GM13976 (cell line): Measurements from ENCODE around the gene DNAAF5.
"Not testable (repeated sequence)": the region's sequence is repeated elsewhere in the genome, so short reads cannot be mapped to it uniquely, and the experiment has no call there.

Experiments used
- DNase-seq: peaks from one replicate; pipeline ENCODE4 v3.0.0; 2012; ENCODE audit warnings: low spot score
- in situ Hi-C: fragments of 300-500 bp; cut with MboI; formaldehyde crosslinking; loops from one replicate; pipeline ENCODE4 v1.12.0; 2022; ENCODE audit warnings: low sequenced_read_pairs, mixed read lengths, inconsistent platforms; ENCODE audit not compliant: unreplicated experiment
- TF ChIP-seq, protein P1 (sequence below): IDR thresholded peaks from 2 replicates; pipeline ENCODE4 v1.5.1; 2012; ENCODE audit warnings: borderline replicate concordance, mild to moderate bottlenecking; ENCODE audit not compliant: insufficient read depth; ENCODE audit errors: extremely low read depth, missing control alignments, control extremely low read depth

DNAAF5 gene

DNA sequence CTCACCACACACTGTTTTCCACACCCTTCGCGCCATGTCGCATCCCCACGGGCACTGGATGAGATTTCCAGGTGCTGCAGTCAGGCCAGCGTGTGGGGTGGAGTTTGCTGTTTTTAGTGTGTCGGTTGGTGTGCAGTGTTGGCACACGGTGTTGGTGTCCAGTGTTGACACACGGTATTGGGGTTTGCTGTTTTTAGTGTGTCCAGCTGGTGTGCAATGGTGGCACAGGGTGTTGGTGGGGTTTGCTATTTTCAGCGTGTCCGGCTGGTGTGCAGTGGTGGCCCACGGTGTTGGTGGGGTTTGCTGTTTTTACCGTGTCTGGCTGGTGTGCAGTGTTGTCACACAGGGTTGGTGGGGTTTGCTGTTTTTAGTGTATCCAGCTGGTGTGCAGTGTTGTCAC, 20.7 kb downstream of the DNAAF5 start:
- in situ Hi-C loops, result no loop called here
- no peak for DNase-seq

DNA sequence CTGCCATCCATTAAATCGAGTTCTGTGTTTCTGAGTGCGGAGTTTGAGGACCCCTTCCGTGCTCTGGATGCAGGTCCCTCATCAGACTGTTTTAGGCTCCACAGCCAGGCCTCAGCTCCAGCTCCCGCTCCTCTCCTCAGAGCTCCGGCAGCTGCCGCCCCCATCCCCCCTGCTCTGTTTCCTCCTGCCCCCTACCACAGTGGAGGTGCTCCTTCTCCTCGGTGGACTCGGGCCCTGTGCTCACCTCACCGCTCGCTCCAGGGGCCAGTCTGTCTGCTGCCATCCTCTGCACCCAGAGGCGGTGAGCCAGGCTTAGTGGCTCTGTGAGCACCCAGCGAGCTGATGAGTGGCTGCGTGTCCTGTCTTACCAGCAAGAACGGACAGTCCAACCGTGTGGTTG, 21.9 kb downstream of the DNAAF5 start:
- in situ Hi-C loops, result no loop called here
- TF ChIP-seq, protein P1, sequence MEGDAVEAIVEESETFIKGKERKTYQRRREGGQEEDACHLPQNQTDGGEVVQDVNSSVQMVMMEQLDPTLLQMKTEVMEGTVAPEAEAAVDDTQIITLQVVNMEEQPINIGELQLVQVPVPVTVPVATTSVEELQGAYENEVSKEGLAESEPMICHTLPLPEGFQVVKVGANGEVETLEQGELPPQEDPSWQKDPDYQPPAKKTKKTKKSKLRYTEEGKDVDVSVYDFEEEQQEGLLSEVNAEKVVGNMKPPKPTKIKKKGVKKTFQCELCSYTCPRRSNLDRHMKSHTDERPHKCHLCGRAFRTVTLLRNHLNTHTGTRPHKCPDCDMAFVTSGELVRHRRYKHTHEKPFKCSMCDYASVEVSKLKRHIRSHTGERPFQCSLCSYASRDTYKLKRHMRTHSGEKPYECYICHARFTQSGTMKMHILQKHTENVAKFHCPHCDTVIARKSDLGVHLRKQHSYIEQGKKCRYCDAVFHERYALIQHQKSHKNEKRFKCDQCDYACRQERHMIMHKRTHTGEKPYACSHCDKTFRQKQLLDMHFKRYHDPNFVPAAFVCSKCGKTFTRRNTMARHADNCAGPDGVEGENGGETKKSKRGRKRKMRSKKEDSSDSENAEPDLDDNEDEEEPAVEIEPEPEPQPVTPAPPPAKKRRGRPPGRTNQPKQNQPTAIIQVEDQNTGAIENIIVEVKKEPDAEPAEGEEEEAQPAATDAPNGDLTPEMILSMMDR, result no peak
- DNase-seq, result no peak

More for the DNA sequence above, 20.7 kb downstream of the DNAAF5 start:
- TF ChIP-seq, protein P1, result no peak

DNA sequence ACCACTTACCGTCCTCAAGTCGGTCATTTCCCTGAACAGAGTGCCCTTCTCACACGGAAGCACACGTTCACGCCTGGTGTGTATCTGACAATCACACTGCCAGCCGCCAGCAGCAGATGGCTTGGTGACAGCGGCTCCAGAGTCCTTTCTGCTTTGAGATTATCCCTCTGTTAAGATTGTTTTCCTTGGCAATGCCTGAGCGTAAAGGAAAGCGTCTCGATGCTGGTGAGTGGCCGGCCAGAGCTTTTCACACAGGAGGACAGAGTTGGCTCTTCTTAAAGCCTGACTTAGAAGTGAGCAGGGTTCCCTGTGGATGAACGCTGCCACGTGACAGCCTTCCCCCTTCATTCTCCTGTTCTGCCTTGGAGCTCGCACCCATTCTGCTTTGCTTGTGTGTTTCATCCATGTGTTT, 22.6 kb downstream of the DNAAF5 start:
- in situ Hi-C loops, result no loop called here
- TF ChIP-seq, protein P1, result no peak
- no peak for DNase-seq

DNA sequence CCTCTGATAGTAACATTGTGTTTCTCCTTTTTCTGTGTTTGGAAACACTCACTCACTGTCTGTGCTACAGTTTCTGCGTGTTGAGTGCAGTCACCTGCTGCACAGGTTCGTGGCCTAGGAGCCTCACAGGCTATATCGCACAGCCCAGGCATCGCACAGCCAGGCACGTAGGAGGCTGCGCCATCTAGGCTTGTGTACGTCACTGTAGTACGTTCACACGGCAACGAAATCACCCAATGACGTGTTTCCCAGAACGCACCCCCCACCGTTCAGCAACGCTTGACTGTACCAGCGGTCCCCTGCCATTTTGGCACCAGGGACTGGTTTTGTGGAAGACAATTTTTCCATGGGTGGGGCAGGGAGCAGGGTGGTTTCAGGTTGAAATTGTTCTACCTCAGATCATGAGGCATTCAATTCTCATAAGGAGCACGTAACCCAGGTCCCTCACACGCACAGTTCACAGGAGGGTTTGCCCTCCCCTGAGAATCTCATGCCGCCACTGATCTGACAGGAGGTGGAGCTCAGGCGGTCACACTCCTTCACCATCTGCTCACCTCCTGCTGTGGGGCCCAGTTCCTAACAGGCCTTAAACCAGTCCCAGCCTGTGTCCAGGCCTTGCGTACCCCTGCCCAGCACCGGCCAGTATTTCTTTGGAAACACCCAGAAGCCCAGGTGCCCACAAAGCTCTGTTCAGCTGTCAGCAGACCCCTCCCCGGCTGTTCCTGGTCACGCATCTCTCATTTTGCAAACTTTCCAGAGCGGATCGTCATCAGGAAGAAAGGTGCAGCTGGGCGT, 23.8 kb downstream of the DNAAF5 start:
- TF ChIP-seq, protein P1, result no peak

DNA sequence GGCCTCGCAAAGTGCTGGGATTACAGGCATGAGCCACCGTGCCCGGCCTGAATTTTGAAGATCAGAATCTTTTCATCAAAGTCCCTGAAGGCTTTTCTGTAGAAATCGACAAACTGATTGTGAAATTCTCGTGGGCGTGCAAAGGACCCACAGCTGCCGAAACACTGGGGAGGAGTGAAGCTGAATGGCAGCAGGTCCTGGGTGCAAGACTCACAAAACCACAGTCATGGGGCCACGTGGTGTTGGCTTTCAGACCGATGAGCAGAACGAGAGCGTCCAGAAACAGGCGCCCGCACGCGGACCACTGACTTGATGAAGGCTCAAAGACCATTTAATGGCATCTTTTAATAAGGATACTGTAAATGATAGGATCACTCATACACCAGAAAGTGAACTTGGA, 25.3 kb downstream of the DNAAF5 start:
- DNase-seq, result no peak
- TF ChIP-seq, protein P1, result no peak
- in situ Hi-C loops, result no loop called here

More for the DNA sequence above, 23.8 kb downstream of the DNAAF5 start:
- in situ Hi-C loops, result no loop called here
- no peak for DNase-seq

DNA sequence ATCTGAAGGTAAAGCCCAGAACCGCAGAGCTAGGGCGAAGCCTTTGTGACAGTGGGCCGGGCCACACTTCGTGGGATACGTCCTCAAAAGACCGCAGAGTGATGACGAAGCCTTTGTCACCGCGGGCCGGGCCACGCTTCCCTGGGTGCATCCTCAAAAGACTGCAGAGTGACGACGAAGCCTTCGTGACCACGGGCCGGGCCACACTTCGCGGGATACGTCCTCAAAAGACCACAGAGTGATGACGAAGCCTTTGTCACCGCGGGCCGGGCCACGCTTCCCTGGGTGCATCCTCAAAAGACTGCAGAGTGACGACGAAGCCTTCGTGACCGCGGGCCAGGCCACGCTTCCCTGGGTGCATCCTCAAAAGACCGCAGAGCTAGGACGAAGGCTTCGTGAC, 25.8 kb downstream of the DNAAF5 start:
- DNase-seq, result not testable (repeated sequence)

DNA sequence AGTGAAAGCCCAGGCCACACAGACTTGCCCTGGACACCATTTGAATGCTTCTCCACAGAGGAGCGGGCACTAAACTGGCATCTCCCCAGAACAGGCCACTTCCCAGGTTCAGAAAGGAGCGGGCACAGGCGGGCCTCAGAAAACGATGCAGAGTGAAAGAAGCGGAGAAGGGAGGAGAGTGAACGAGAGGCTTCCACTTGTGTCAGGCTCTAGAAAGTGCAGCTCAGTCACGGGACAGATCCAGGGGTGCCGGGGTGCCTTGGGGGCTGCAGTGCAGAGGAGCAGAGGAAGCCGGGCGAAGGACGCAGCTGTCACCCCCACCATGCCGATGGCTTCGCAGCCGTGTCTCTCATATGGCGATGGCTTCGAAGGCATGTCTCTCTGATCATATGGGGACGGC, 26.7 kb downstream of the DNAAF5 start:
- TF ChIP-seq, protein P1, result no peak
- no peak for DNase-seq
- in situ Hi-C loops, result no loop called here

More for the DNA sequence above, 25.8 kb downstream of the DNAAF5 start:
- in situ Hi-C loops, result not testable (repeated sequence)
